ENCODE data around the gene C6orf163. TPM values are rescaled to one million over a fixed set of nuclear protein-coding genes. Genes with fewer than 3 reads are reported as not detected.
A peak's percentile ranks its signal among the peaks of the same experiment; 100 is the strongest.

Gene C6orf163
- total and polyA plus RNA-seq, 5 donors from 2014 or later, result 0.53 to 2.1 (median 1.3) TPM; not detected in 1

DNA sequence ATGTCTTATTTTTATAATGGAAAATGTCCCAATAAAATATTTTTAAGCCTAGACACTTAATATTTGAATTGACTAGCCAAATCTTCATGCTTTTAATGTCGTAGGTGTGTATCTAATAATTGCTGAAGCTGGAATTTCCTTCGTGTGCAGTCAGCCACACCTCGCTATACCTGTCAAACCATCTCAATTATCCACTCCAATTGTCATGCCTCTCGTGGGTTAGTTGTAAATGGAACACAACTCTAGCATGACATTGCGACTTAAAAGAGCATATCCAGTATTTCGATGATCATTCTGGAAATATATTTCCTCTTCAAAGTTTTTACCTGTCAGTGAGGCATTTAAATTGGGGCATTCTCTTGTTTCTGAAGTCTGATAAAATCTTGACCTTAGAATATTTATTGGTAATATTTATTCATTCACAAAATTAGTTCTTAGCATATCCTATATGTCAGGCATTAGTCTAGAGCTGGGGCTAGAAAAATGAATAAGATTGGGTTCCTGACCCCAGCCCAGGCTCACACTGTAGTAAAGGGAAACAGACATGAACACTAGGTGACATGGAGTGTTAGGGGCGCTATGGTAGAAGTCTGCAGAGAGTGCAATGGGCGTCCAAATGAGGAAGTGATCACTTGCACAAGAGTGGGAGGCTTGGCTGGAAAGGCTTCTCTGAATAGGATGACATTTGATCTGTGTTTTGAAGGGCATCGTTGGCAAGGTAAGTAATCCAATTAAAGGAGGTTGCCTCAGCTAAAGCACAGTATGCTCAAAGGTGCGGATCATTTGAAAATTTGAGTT is 52.2 kb downstream of the C6orf163 start:
- Histone ChIP-seq H3K4me1 (ENCODE audit: control insufficient read depth, insufficient read depth, low read length, poor library complexity, severe bottlenecking) (no peaks in the 10 kb centered on the region), H3K27me3 (ENCODE audit: control insufficient read depth, insufficient read depth, low read length) (no peaks in the 10 kb centered on the region), H3K27ac (ENCODE audit: insufficient read depth, low read length, poor library complexity, severe bottlenecking) (no peak overlapping the region), H3K9me3 (ENCODE audit: control insufficient read depth in 2 of 2, low read length in 2 of 2) (no peaks in the 10 kb centered on the region), H3K36me3 (ENCODE audit: control insufficient read depth, insufficient read depth, low read length) (no peaks in the 10 kb centered on the region), H3K4me3 (ENCODE audit: low read depth, low read length) (no peak overlapping the region)
- H3K4me3 Mint-ChIP-seq, result no peak overlapping the region
- H3K27ac Mint-ChIP-seq, result peak overlapping the region in 1 of 3 donors; percentile 7
- ATAC-seq (ENCODE audit: low read depth in 2 of 2) (no peak), DNase-seq (no peak)
- peaks cover 0 to 2% (median 0%) of the 10 kb centered on the region in 4 donors for H3K4me1 Mint-ChIP-seq
- H3K27me3 Mint-ChIP-seq, result no peaks in the 10 kb centered on the region
- H3K36me3 Mint-ChIP-seq, result peaks cover 2% of the 10 kb centered on the region
- no peaks in the 10 kb centered on the region for H3K9me3 Mint-ChIP-seq

DNA sequence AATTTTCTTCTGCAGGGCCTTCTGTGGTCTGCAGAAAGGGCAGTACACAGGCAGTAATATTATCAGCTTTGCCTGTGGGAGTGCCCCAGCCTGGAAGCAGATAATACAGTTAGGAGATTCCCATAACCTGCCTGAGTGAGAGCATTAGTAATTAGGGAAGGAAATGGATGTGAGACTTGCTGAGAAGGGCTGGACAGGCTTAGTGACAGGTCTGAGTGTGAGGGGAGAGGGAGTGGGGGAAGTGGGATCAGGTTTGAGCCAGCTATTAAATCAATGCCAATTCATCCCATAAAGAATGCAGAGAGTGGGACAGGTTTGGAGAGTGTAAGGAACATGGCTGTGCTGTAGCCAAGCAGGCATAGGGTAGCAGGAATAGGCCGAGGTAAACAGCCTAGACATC is 53.0 kb downstream of the C6orf163 start:
- no peaks in the 10 kb centered on the region for H3K4me1 ChIP-seq (ENCODE audit: control insufficient read depth, insufficient read depth, low read length, poor library complexity, severe bottlenecking)
- ATAC-seq (ENCODE audit: low read depth in 2 of 2) (no peak), DNase-seq (no peak)
- H3K9me3 ChIP-seq (ENCODE audit: control insufficient read depth in 2 of 2, low read length in 2 of 2), result no peaks in the 10 kb centered on the region
- H3K27ac Mint-ChIP-seq, result no peak overlapping the region
- peaks cover 2% of the 10 kb centered on the region for H3K36me3 Mint-ChIP-seq
- no peak overlapping the region for H3K27ac ChIP-seq (ENCODE audit: insufficient read depth, low read length, poor library complexity, severe bottlenecking)
- no peak overlapping the region for H3K4me3 ChIP-seq (ENCODE audit: low read depth, low read length)
- no peaks in the 10 kb centered on the region for H3K9me3 Mint-ChIP-seq
- no peaks in the 10 kb centered on the region for H3K27me3 Mint-ChIP-seq
- H3K36me3 ChIP-seq (ENCODE audit: control insufficient read depth, insufficient read depth, low read length), result no peaks in the 10 kb centered on the region
- peaks cover 0 to 2% (median 0%) of the 10 kb centered on the region in 4 donors for H3K4me1 Mint-ChIP-seq
- H3K27me3 ChIP-seq (ENCODE audit: control insufficient read depth, insufficient read depth, low read length), result no peaks in the 10 kb centered on the region
- H3K4me3 Mint-ChIP-seq, result no peak overlapping the region

DNA sequence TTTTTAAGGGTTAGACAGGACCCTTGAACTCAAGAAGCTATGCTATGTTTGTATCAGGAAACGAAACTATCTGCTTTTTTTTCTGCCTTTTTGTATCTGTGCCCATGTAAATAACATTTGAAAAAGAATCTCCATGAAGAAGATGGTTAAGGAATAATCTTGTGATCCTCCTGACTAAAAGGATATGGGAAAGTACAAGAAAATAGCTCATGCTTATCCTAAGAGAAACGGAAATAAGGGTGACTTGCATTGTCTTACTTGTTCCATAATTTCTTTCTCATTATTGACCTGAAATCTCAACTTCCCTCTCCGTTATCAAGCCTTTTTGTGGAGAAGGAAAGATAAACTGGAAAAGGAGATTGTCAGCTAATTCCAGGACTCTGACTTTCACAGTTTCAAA is 57.2 kb downstream of the C6orf163 start:
- Histone ChIP-seq H3K4me1 (ENCODE audit: control insufficient read depth, insufficient read depth, low read length, poor library complexity, severe bottlenecking) (no peaks in the 10 kb centered on the region), H3K36me3 (ENCODE audit: control insufficient read depth, insufficient read depth, low read length) (no peaks in the 10 kb centered on the region), H3K27ac (ENCODE audit: insufficient read depth, low read length, poor library complexity, severe bottlenecking) (no peak overlapping the region), H3K27me3 (ENCODE audit: control insufficient read depth, insufficient read depth, low read length) (peaks cover 4% of the 10 kb centered on the region), H3K4me3 (ENCODE audit: low read depth, low read length) (no peak overlapping the region), H3K9me3 (ENCODE audit: control insufficient read depth in 2 of 2, low read length in 2 of 2) (no peaks in the 10 kb centered on the region)
- Mint-ChIP-seq H3K27me3 (peaks cover 16% of the 10 kb centered on the region), H3K9me3 (no peaks in the 10 kb centered on the region), H3K4me3 (no peak overlapping the region), H3K27ac (no peak overlapping the region), H3K4me1 (no peaks in the 10 kb centered on the region), H3K36me3 (peaks cover 2% of the 10 kb centered on the region)
- ATAC-seq (ENCODE audit: low read depth in 2 of 2) (no peak), DNase-seq (no peak)

DNA sequence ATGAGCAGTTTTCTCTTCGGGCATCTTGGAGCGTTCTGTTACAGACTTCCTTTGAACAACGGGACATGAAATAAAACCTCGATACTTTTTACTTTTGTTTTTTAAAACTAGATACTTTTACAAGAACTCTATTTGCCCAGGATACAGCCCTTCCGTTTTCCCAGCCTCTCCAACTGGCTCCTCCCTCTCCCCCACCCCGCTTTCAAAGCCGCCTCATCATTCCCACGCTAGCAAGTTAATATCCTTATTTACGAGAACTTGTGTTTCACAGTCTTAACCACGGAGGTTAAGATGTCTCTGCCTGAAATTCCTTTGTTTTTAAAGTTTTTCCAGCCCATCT is 62.9 kb downstream of the C6orf163 start:
- H3K27ac ChIP-seq (ENCODE audit: insufficient read depth, low read length, poor library complexity, severe bottlenecking), result peak overlapping the region; percentile 51
- H3K27me3 ChIP-seq (ENCODE audit: control insufficient read depth, insufficient read depth, low read length), result peaks cover 9% of the 10 kb centered on the region
- H3K9me3 ChIP-seq (ENCODE audit: control insufficient read depth in 2 of 2, low read length in 2 of 2), result no peaks in the 10 kb centered on the region
- H3K9me3 Mint-ChIP-seq, result peaks cover 0 to 3% (median 0%) of the 10 kb centered on the region in 7 donors
- H3K4me3 ChIP-seq (ENCODE audit: low read depth, low read length), result peak overlapping the region; percentile 79
- H3K4me1 Mint-ChIP-seq, result peaks cover 0 to 13% (median 6%) of the 10 kb centered on the region in 4 donors
- ATAC-seq (ENCODE audit: low read depth in 2 of 2), result no peak
- no peaks in the 10 kb centered on the region for H3K36me3 ChIP-seq (ENCODE audit: control insufficient read depth, insufficient read depth, low read length)
- peaks cover 30% of the 10 kb centered on the region for H3K27me3 Mint-ChIP-seq
- H3K4me3 Mint-ChIP-seq, result peak overlapping the region; percentile 87 to 95 (median 92)
- peak in 2 of 3 donors; percentile 3 to 13 for DNase-seq
- no peaks in the 10 kb centered on the region for H3K36me3 Mint-ChIP-seq
- peaks cover 11% of the 10 kb centered on the region for H3K4me1 ChIP-seq (ENCODE audit: control insufficient read depth, insufficient read depth, low read length, poor library complexity, severe bottlenecking)
- peak overlapping the region in 1 of 3 donors; percentile 79 for H3K27ac Mint-ChIP-seq

DNA sequence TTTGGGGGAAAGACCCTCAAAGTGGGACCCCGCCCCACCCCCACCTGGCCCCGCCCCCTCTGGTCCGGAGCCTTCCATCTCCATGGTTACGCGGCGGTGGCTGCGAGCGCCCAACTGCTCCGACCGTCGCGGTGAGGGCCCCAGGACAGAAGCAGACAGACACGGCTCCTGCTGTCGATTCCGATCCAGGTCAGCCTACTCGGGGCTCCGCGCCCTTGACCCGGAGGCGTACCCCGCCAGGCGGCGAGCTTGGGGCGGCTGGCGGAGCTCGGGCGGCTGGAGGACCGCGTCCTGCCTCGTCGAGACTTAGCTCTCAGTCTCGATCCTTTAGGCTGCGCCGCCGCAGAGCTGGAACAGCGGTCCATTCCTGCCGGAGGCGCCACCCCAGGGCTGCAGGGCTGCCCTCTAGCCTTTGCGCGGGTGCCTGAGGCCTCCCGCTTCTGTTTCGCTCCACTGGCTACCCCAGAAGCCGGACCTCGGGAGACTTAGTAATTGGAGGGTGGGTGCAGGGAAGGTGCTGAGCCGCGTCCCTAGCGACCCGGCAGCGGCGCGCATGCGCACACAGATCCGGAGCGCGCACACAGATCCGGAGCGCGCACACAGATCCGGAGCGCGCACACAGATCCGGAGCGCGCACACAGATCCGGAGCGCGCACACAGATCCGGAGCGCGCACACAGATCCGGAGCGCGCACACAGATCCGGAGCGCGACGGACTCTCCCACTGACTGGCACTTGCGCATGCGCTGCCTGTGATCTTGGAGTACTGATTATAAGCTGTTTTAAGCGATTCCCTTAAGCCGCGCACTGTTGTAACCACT is 63.5 kb downstream of the C6orf163 start, which contains the start of gene CFAP206:
Gene CFAP206, plus strand, starts transcription at position 72 of the 820 bp plus-strand sequence. CDS start 1,868 bp downstream, outside the sequence.
- DNase-seq, result peak; percentile 75 to 84 (median 82)
- H3K27ac Mint-ChIP-seq, result peak within 1 kb of the TSS; percentile 71 to 89 (median 79)
- H3K9me3 Mint-ChIP-seq, result peaks cover 0 to 3% (median 0%) of the 10 kb centered on the region in 7 donors
- H3K36me3 ChIP-seq (ENCODE audit: control insufficient read depth, insufficient read depth, low read length), result no peaks in the 10 kb centered on the region
- peaks cover 12% of the 10 kb centered on the region for H3K27me3 ChIP-seq (ENCODE audit: control insufficient read depth, insufficient read depth, low read length)
- no peaks in the 10 kb centered on the region for H3K36me3 Mint-ChIP-seq
- H3K4me3 ChIP-seq (ENCODE audit: low read depth, low read length), result peak within 1 kb of the TSS; percentile 84
- H3K9me3 ChIP-seq (ENCODE audit: control insufficient read depth in 2 of 2, low read length in 2 of 2), result no peaks in the 10 kb centered on the region
- ATAC-seq (ENCODE audit: low read depth in 2 of 2), result peak; percentile 77 to 80
- H3K4me1 Mint-ChIP-seq, result peaks cover 0 to 13% (median 6%) of the 10 kb centered on the region in 4 donors
- H3K27ac ChIP-seq (ENCODE audit: insufficient read depth, low read length, poor library complexity, severe bottlenecking), result peak within 1 kb of the TSS; percentile 51
- peaks cover 30% of the 10 kb centered on the region for H3K27me3 Mint-ChIP-seq
- peak within 1 kb of the TSS; percentile 87 to 95 (median 92) for H3K4me3 Mint-ChIP-seq
- H3K4me1 ChIP-seq (ENCODE audit: control insufficient read depth, insufficient read depth, low read length, poor library complexity, severe bottlenecking), result peaks cover 11% of the 10 kb centered on the region

DNA sequence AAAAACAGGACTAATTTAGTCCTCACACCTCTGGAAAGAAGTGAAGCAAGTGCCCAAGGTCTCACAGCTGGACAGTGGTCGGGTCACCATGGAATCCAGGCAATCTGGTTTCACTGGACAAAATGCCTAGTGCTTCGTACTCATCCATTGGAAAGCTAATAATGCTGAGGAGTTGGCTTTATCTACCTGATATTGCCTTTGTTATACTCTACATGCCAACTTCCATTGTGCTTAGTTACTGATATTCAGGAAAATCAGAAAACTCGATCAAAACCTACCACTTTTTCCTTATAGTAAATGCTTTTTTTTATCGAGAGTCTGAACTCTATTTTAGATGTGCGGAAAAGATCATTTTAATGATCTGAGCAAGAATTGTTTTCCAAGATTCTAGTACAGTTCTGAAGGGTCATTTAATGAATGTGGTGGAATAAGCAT is 64.1 kb downstream of the C6orf163 start:
- H3K4me1 Mint-ChIP-seq, result peaks cover 0 to 13% (median 6%) of the 10 kb centered on the region in 4 donors
- Histone ChIP-seq H3K9me3 (ENCODE audit: control insufficient read depth in 2 of 2, low read length in 2 of 2) (no peaks in the 10 kb centered on the region), H3K27me3 (ENCODE audit: control insufficient read depth, insufficient read depth, low read length) (peaks cover 12% of the 10 kb centered on the region), H3K36me3 (ENCODE audit: control insufficient read depth, insufficient read depth, low read length) (no peaks in the 10 kb centered on the region), H3K27ac (ENCODE audit: insufficient read depth, low read length, poor library complexity, severe bottlenecking) (peak overlapping the region; percentile 51), H3K4me3 (ENCODE audit: low read depth, low read length) (peak overlapping the region; percentile 84), H3K4me1 (ENCODE audit: control insufficient read depth, insufficient read depth, low read length, poor library complexity, severe bottlenecking) (peaks cover 11% of the 10 kb centered on the region)
- H3K4me3 Mint-ChIP-seq, result peak overlapping the region; percentile 87 to 95 (median 92)
- peak overlapping the region; percentile 36 to 89 (median 71) for H3K27ac Mint-ChIP-seq
- DNase-seq (no peak), ATAC-seq (ENCODE audit: low read depth in 2 of 2) (no peak)
- H3K27me3 Mint-ChIP-seq, result peaks cover 30% of the 10 kb centered on the region
- H3K36me3 Mint-ChIP-seq, result no peaks in the 10 kb centered on the region
- H3K9me3 Mint-ChIP-seq, result peaks cover 0 to 3% (median 0%) of the 10 kb centered on the region in 7 donors

All from CD4-positive, CD25-positive, alpha-beta regulatory T cell (primary cell).